Inferior parietal cortex (tissue), 1 donor: ENCODE measurements around the gene SLC20A1.

Source experiments
- DNase-seq: peaks from one replicate; pipeline ENCODE4 v3.0.0-alpha.2; 2016; ENCODE audit errors: extremely low spot score

Gene SLC20A1

DNA sequence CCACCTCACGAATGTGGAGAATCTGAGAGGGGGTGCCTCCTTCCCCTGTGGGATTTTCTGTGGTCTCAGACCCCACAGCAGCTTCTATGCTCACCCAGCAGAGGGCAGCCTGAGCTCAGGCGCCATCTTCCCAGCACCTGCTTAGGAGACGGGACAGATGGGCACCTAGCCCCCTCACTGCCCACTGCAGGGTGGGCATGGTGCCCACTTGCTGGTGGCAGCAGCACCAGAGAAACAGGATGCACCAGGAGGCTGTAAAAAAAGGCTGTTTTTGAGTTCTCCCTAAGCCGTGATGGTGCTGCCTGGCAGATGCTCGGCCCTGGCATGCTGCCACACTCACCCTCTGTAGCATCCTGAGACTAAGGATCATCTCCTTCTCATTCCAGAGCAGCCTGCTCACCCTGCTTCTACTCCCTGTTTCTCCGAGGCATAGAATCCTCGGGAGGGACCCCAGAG lies 19.1 kb upstream of the SLC20A1 start:
- peak; percentile 77 for DNase-seq

DNA sequence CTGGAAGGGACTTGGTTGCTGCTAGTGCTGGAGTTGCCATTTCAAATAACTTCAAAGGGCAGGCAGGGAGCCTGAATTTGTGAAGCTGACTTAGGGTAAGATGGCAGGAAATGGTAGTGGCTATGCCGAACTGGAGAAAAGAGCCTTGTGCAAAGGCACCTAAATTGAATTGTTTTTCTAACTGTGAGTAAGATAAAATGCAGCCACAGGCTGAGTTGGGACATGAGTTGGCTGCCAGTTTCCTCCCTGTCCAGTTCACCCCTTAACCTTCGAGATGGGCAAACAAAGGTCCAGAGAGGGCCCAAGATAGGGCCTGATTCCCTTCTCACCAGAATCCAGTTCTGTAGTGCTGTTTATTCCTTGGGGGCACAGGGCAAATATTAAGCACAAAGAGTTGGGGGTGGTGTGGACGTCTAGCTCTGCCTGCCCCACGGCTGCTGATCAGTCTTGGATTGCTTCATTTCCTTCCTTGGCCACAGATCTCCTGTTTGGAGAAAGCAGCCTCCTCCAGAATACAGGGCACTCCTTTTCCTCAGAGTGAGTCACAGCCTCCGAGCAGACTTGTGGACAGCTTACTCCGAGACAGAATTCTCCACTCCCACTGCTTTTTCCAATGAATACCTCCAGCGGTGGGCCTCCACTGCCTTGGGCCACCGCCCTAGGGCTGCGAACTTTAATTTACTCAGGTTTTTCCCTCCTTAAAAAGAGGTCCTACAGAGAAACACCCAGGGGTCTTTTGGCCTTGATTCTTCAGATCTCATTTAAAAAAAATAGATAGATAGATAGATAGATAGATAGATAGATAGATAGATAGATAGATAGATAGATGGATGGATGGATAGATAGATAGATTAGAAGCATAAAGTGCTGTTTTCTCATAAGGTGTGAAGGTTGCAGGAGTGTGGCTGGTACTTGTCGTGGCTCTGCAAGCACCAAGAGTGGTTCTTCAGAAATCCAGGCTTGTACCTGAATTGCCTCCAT lies 18.4 kb upstream of the SLC20A1 start:
- DNase-seq = peak; percentile 45

DNA sequence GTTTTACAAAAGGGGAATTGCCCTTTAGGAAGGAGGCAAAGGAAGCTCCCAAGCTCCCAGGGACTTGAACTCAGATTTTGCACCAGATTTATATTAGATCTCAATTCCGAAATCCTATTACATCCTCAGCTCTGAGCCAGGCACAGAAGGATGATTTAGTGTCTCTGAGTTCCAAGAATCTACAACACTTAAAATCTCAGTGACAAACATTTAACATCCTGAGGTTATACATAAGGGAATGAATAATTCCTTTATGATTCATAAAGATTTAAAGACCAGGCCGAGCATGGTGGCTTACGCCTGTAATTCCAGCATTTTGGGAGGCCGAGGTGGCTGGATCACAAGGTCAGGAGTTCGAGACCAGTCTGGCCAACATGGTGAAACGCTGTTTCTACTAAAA lies 16.5 kb upstream of the SLC20A1 start:
- no peak for DNase-seq

DNA sequence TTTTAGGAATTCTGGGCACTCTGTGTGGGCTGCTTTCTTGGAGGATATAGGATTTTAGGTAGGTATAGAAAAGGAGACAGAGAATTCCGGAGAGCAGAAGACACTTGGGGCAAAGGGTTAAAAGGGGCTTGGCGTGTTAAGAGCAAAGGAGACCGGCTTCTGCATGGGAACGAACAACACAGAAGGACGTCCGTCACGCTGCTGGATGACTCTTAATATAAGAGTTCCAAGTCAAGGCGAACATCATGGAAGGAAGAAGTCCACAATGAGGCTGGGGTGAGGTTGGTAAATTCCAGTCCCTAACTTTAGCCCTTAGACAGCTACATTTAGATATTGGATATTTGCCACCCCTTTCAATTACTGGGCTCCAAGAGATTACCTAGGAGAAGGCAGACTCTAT lies 15.9 kb upstream of the SLC20A1 start:
- DNase-seq = no peak

DNA sequence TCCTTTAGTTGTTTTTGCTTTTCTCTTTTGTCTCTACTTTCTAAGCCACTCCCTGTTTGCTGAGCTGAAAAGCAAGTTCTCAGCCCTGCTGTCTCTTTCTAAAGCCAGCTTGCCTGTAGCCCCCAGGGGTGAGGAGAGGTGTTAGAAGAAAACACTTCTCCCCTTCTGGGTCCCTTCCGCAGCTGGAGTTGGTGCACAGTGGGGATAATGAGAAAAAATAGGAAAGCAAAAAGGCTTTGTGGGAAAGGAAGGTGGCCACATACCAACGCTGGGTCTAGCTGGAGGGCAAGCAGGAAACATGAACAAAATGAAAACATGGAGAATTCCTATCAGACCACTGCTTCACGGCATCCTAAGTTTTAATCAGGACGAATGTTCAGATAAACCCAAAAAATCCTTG lies 15.5 kb upstream of the SLC20A1 start:
- no peak for DNase-seq

DNA sequence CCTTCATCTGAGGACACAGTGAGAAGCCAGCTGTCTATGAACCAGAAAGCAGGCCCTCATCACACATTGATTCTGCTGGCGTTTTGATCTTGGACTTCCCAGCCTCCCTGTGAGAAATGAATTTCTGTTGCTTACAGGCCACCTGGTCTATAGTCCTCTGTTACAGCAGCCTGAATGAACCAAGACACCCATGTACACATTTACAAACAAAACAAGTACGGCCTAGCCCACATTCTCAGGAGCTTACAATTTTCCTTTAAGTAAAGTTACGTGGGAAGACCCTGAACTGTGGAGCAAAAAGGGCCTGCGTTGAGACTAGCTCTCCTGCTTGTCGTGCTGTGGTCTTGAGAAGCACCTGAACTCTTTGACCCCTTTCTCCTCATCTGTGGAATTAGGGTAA lies 12.0 kb upstream of the SLC20A1 start:
- no peak for DNase-seq

DNA sequence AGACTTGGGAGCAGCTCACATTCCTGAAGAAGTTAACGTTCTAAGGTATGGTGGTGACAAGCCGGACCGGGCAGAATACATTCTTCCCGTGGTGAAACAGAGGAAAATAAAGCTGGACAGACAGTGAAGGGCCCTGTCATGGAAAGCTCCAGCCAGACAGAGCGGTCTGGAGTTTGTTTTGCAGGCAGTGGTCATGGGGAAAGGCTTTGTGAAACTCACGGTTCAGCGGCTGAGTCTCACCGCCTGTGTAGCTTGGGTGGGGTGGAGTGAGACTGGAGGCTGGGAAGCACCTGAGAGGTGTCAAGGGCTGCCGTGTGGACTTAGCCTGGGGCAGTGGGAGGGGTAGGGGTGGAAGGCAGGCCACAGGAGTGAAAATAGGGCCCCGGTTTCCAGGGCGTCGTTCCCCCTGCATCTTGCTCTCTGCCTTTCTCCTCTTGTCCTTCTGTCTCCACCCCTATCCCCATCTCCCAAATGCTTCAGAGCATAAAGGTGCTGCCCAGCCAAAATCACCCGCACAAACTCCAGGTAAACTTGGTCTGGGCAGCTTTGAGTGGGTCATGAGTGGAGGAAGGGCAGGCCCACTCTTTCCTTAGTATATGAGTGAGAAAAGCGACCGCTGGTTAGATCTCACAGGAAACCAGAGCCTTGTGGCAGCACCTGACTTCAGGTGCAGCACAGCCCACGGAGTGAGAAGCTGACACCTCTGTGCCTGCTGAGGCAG lies 11.4 kb upstream of the SLC20A1 start:
- DNase-seq = no peak

DNA sequence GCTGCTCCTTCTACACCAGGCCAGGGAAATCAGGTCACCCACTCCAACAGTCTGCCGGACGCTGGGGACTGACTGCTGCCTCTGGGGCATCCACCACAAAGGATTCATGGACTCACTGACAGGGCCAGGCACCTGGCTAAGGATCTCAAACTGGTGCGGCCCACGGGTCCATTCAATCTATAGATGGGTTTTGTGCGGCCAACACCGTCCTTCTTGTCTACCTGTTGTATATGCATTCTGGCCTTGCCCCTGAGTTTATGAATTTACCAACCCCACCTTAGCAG lies 10.9 kb upstream of the SLC20A1 start:
- DNase-seq = no peak

DNA sequence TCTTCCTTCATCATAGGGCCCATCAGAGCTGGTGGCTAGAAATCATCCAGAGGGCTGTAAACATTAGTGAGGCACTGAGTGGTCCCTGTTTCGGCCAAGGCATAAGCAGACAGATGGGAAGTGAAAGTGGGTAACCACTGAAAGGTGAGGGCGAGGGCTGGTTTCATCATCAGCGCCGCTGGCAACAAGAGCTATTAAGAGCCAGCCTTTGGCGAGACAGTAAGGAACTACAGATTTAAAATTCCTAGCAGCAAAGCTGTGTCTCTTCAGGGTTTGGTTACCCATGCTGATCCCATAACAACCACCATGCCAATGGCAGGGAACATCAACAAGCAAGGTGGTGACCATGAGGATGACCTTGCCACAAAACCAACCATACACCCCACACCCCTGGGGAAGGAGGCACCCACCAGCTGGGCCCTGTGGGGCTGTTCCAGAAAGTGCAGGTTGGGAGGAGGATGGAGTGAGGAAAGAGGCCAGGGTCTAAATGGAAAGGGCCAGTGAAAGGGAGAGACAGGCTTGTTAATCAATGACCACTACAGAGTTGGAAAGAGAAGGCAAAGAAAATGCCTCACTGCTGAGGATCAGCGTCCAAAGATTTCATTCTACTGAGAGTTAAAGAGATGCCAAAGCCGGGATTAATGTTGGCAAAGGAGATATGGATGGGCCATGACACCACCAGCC lies 9.0 kb upstream of the SLC20A1 start:
- no peak for DNase-seq

DNA sequence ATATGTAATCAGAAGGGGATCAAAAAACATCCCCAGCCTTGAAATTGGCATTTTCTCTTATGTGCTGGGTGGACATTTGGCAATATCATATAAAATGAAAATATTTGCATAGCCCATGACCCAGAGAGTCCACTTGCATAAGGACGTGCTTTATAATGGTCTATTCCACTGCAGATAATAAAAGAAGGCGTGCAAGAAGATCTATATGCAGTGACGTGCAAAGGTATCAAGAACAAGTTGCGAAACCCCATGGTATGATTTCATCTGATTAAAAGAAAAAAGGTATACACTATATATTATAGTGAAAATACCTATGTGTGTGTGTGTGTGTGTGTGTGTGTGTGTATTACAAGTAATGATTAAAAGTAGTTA lies 8.5 kb upstream of the SLC20A1 start:
- DNase-seq = no peak

DNA sequence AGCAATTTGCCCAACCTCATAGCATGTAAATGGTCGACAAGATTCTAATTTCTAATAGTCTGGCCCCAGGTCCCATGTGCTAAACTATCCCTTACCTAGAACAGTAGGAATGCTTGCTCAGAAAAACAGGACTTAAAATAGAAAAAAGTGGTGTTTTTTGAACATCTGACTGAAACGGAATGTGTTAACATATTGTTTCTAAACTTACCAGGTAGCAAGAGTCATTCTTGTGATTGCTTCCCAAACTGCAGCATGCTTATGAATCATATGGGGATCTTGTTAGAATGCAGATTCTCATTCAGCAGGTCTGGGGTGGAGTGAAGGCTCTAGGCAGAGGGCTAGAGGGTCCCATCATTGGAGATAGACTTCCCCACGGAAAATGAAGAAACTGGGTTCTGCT lies 5.8 kb upstream of the SLC20A1 start:
- DNase-seq = no peak

DNA sequence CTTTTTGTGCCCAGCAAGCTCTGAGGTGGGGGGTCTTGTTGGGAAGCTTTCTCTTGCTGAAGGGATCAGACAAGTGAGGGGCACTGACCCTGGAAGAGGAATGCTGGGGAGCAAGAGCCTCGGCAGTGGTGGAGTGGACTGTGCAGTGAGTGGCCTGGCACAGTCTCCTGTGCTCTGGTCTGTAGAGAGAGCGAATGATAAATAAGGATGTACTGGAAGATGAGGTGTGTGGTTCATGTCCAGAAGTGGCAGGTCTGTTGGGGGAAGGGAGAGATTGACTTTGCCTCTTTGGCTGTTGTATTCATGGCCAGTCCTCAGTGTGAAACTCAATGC lies 5.3 kb upstream of the SLC20A1 start:
- DNase-seq = no peak

DNA sequence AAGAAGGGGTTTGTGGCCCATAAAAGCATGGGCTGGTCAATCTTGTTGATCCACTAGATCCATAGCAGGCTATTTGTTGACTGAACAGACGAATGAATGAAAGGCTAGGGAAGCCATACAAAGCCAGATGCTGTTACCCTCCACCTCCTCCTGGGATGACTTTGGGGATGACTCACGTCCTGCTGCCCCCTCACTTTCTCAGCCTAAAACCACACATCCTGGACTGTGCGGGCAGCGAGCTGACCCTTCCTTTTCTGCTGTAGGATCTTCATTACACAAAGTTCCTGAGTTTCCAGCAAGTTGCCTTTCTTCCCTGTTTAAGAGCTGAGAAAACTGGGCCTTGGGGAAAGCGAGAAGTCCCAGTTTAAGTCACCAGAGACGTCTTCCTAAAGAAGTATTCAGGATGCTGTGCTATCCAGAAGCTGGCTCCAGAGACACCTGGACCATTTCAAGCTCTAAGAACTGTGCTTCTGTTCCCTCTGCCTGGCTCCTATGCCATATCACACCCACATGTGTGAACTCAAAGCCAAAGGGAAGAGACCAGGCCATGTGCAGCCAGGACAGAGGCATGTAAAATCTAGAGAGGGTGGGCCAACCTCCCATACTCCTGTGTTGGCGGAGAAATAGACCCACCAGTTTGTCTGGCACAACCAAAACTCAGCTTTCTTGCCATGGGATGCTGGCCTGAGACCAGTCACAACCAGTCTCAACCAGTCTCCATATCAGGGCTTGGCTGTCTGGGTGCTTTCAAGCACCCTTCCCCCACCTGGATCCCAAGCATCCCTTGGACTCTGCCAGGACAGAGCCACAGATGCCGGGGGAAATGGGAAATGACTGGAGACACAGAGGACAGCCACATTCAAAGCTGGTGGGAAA lies 4.7 kb upstream of the SLC20A1 start:
- no peak for DNase-seq

DNA sequence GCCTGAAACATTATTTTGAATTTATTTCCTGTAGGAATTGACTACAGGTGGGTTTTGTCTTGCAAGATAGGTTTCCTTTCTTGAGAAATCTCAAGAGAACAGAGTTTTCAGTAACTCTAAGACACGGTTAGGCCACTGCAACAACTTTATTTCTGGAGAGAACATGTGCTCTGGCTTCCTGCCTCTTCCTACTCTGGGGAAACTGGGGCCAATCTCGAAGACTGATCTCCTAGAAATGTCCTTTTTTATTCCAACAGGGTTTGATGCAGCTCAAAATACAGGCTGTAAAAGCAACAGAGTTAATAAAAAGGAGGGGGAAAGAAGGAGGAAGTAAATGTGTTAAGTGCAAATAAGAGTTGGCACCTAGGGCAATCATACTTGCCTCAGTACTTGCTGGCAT lies 4.0 kb upstream of the SLC20A1 start:
- DNase-seq = no peak

DNA sequence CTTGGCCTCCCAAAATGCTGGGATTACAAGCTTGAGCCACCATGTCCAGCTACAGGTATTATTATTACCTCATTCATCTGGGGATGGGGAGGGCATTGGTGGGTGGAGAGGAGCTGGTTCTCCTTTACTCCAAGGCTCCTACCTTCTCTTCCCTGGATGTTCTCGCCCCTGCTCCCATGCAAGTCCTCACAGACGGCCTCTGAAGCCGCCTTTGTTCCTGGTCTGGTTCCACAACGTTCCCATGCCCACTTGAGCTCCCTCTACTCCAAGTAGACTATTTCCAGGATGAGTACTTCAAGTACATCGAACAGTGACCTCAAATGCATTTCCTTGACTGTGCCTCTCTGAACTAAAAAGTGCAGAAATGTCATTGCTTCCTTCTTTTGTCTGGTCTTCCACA lies 3.2 kb upstream of the SLC20A1 start:
- DNase-seq = no peak

DNA sequence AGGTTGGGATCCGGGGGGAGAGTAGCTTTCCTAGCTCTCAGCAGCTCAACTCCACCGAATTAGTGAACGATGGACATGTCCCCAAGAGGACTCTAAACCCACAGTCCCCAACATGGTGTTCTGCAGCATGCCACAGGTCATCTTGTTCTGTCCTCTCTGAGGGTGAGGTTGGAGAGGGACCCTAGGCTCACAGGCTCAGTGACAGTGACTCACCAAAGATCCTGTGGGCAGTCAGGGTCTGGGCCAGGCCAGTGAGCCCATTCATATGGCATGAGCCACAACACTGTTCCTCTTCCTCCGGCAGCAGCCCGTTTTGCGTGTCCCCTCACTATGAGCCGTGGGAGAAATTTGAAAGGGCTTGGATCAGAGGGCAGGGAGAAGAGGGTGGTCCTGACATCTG lies 2.8 kb upstream of the SLC20A1 start:
- no peak for DNase-seq

DNA sequence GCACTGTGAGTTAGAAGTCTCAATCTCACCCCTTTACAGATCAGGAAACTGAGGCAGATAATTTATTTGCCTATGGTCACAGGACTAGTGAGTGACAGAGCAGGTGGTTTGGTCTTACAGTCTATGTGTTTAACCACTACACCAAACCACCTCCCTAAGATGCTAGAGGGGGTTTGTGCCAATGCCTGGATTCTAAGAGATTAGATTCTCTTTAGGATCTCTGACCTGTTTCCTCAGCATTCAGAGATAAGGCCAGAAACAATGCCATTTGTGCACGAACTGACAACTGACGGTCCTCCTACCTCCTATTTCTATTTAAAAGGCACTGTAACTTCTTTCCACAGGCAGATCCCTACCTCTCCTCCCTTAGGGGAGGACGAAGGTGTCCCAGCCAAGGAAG lies 2.3 kb upstream of the SLC20A1 start:
- no peak for DNase-seq

DNA sequence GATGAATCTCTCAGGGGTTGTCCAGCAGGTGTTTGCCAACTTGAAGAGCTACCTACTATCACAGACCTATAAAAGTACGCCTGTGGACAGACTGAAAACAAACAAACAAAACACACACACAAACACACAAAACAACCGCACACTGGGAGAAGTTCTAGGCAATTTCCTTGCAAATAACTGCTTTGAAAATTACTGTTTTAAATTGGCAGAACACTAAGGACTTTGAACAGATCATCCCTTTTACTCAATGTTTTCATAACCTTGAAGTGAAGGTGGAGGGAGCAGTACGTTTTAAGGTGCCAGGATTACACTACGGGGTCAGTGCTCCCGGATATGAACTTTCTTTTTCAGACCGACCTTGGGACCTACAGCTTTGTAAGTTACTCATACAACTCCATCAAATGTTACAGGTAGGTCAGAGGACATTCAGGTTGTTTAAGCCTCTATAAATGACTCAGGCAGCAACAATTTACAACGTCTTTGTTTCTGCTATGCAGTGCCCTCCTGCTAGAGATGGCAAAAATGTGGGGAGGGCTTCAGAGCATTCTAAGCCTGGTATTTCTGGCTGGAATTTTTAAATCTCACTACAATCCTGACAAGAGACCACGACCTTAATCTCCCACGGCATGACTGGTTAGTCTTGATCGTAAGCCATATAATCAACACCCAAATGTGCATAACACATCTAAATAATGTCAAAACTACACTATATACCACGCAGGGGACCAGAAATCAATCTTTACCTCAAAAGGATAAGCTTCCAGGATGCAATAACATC lies 1.4 kb upstream of the SLC20A1 start:
- DNase-seq = peak; percentile 38

DNA sequence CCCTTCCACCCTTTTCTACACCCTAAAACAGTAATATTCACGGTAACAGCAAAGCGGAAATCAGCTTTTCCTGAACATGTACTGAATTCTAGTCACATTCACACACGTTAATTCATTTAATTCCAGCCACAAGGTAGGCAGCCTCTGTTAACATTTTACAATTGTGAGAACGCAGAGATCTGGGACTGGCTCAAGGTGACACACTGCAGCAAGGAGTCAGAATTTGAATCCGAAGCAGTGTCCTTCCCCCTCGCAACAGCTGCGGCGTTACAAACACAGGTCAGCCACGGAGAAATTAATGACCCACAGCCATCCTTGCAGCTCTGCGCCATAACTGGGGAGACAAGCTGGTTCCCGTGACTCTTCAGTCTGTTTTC lies 818 bp upstream of the SLC20A1 start:
- peak; percentile 67 for DNase-seq

DNA sequence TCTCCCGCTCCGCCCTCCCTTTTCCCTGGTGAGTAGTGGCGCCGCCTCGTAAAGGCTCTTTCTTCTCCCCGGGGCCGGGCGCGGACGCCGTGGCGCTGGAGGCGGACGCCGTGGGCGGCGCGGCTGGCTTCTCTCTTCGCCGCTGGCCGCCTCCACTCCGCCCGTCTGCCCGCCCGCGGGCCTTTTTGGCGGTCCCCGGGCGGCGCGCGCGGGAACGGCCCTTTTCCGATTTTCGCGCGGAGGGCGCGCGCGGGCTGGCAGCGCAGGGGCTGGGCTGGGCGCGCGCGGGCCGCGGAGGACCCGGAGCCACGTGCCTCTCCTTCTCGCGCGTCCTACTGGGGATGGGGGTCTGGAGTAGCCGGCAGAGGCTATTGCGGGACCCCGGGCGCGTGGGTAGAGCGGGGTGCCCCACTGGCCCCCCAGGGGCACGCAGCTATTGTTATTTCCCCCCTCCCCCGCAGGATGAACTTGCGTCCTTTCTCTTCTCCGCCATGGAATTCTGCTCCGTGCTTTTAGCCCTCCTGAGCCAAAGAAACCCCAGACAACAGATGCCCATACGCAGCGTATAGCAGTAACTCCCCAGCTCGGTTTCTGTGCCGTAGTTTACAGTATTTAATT lies 472 bp downstream of the SLC20A1 start:
- DNase-seq = no peak
